ENCODE results near the gene ITIH3. TPM values are rescaled to one million over a fixed set of nuclear protein-coding genes. Genes with fewer than 3 reads are reported as not detected.
A peak's percentile ranks its signal among the peaks of the same experiment; 100 is the strongest.
"Not testable (repeated sequence)": the region's sequence is repeated elsewhere in the genome, so short reads cannot be mapped to it uniquely, and the experiment has no call there.

The ITIH3 gene
- total and polyA plus RNA-seq, 2 experiments from 2014 or later: 63.3 to 66.9 TPM

DNA sequence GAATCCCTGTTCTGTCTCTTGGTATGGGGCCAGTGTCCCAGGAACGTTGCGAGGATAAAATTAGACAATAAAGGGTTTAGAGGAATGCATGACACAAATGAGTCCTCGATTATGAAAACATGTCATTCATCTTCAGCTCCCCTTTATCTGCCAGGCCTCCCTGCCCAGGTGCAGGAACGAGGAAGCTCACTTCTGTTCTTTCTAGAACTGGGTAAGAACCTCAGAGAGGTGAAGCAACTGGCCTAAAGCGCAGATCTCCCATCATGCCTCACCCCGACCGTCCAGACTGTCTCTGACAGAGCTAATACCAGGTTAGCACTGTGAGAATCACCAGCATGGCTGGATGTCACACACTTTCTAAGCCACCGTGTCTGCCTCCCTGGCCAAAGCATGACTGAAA lies 18.7 kb upstream of the ITIH3 start:
- no peak overlapping the region for H3K4me3 ChIP-seq
- peaks cover 2% of the 10 kb centered on the region for H3K79me2 ChIP-seq
- no peaks in the 10 kb centered on the region for H3K27me3 ChIP-seq
- DNase-seq (ENCODE audit: low spot score): no peak
- 57% methylated on average over 8 of the region's 8 CpGs for WGBS (ENCODE audit: low lambda C conversion rate, missing lambda C conversion rate)
- peak overlapping the region; percentile 63 for H3K27ac ChIP-seq
- no peaks in the 10 kb centered on the region for H3K36me3 ChIP-seq (replicated peaks; ENCODE audit: insufficient read depth, low read depth)
- H4K20me1 ChIP-seq (ENCODE audit: insufficient read depth, poor library complexity, severe bottlenecking): no peaks in the 10 kb centered on the region
- peak overlapping the region; percentile 21 for H3K4me2 ChIP-seq
- no peaks in the 10 kb centered on the region for H3K9me3 ChIP-seq (ENCODE audit: low read depth)
- H3K4me1 ChIP-seq (ENCODE audit: insufficient read depth): peaks cover 24% of the 10 kb centered on the region
- TF ChIP-seq EZH2phosphoT487 (IDR thresholded peaks at IDR 0.05; ENCODE audit: low read depth, severe bottlenecking, unreplicated experiment): no peak
- TF ChIP-seq, protein P1, sequence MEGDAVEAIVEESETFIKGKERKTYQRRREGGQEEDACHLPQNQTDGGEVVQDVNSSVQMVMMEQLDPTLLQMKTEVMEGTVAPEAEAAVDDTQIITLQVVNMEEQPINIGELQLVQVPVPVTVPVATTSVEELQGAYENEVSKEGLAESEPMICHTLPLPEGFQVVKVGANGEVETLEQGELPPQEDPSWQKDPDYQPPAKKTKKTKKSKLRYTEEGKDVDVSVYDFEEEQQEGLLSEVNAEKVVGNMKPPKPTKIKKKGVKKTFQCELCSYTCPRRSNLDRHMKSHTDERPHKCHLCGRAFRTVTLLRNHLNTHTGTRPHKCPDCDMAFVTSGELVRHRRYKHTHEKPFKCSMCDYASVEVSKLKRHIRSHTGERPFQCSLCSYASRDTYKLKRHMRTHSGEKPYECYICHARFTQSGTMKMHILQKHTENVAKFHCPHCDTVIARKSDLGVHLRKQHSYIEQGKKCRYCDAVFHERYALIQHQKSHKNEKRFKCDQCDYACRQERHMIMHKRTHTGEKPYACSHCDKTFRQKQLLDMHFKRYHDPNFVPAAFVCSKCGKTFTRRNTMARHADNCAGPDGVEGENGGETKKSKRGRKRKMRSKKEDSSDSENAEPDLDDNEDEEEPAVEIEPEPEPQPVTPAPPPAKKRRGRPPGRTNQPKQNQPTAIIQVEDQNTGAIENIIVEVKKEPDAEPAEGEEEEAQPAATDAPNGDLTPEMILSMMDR (IDR thresholded peaks at IDR 0.05; ENCODE audit: poor library complexity): no peak
- TF ChIP-seq EZH2 (IDR thresholded peaks at IDR 0.05; ENCODE audit: borderline replicate concordance): no peak
- no peak overlapping the region for H2AFZ ChIP-seq
- H3K9me2 ChIP-seq (replicated peaks; ENCODE audit: insufficient read depth): no peaks in the 10 kb centered on the region

- H3K27me3 ChIP-seq; H3K79me2 ChIP-seq; H4K20me1 ChIP-seq (ENCODE audit: insufficient read depth, poor library complexity, severe bottlenecking); H3K36me3 ChIP-seq (replicated peaks; ENCODE audit: insufficient read depth, low read depth); DNase-seq (ENCODE audit: low spot score); H2AFZ ChIP-seq; H3K9me3 ChIP-seq (ENCODE audit: low read depth); H3K4me3 ChIP-seq; H3K9me2 ChIP-seq (replicated peaks; ENCODE audit: insufficient read depth); H3K4me2 ChIP-seq: not testable (repeated sequence)
- H3K4me1 ChIP-seq (ENCODE audit: insufficient read depth): peaks cover 19% of the 10 kb centered on the region
- WGBS (ENCODE audit: low lambda C conversion rate, missing lambda C conversion rate): 74% methylated on average over 6 of the region's 6 CpGs
- H3K27ac ChIP-seq: peak overlapping the region; percentile 63
Observed at GRCh38 chr3:52776486-52776885, 18.1 kb upstream of the ITIH3 start.

- Histone ChIP-seq H4K20me1 (ENCODE audit: insufficient read depth, poor library complexity, severe bottlenecking) (no peaks in the 10 kb centered on the region), H3K79me2 (no peaks in the 10 kb centered on the region), H3K27me3 (no peaks in the 10 kb centered on the region), H3K36me3 (replicated peaks; ENCODE audit: insufficient read depth, low read depth) (no peaks in the 10 kb centered on the region), H3K4me3 (no peak within 1 kb of the TSS), H3K9me2 (replicated peaks; ENCODE audit: insufficient read depth) (no peaks in the 10 kb centered on the region), H3K4me2 (no peak within 1 kb of the TSS), H3K9me3 (ENCODE audit: low read depth) (no peaks in the 10 kb centered on the region), H3K27ac (peak within 1 kb of the TSS; percentile 63), H2AFZ (no peak within 1 kb of the TSS), H3K4me1 (ENCODE audit: insufficient read depth) (peaks cover 19% of the 10 kb centered on the region)
- TF ChIP-seq EZH2phosphoT487 (IDR thresholded peaks at IDR 0.05; ENCODE audit: low read depth, severe bottlenecking, unreplicated experiment) (no peak), EZH2 (IDR thresholded peaks at IDR 0.05; ENCODE audit: borderline replicate concordance) (no peak)
- TF ChIP-seq, protein P1 (IDR thresholded peaks at IDR 0.05; ENCODE audit: poor library complexity): no peak
- no peak for DNase-seq (ENCODE audit: low spot score)
- 83% methylated on average over 12 of the region's 12 CpGs for WGBS (ENCODE audit: low lambda C conversion rate, missing lambda C conversion rate)
Observed at GRCh38 chr3:52777127-52777958, 17.3 kb upstream of the ITIH3 start, which contains the start of gene ITIH1. Gene ITIH1 (plus strand): TSS chr3:52777599. CDS start chr3:52777616, 17 bp downstream.

GRCh38 chr3:52777959-52778805 lies 16.4 kb upstream of the ITIH3 start:
- H3K9me2 ChIP-seq (replicated peaks; ENCODE audit: insufficient read depth): no peaks in the 10 kb centered on the region
- H3K4me3 ChIP-seq: no peak overlapping the region
- no peak overlapping the region for H3K4me2 ChIP-seq
- TF ChIP-seq EZH2 (IDR thresholded peaks at IDR 0.05; ENCODE audit: borderline replicate concordance) (no peak), EZH2phosphoT487 (IDR thresholded peaks at IDR 0.05; ENCODE audit: low read depth, severe bottlenecking, unreplicated experiment) (no peak)
- TF ChIP-seq, protein P1 (IDR thresholded peaks at IDR 0.05; ENCODE audit: poor library complexity): no peak
- H3K36me3 ChIP-seq (replicated peaks; ENCODE audit: insufficient read depth, low read depth): no peaks in the 10 kb centered on the region
- H3K27me3 ChIP-seq: no peaks in the 10 kb centered on the region
- no peak overlapping the region for H2AFZ ChIP-seq
- DNase-seq (ENCODE audit: low spot score): peak; percentile 3
- no peak overlapping the region for H3K27ac ChIP-seq
- no peaks in the 10 kb centered on the region for H3K9me3 ChIP-seq (ENCODE audit: low read depth)
- no peaks in the 10 kb centered on the region for H3K79me2 ChIP-seq
- H4K20me1 ChIP-seq (ENCODE audit: insufficient read depth, poor library complexity, severe bottlenecking): no peaks in the 10 kb centered on the region
- WGBS (ENCODE audit: low lambda C conversion rate, missing lambda C conversion rate): 93% methylated on average over 17 of the region's 17 CpGs
- peaks cover 19% of the 10 kb centered on the region for H3K4me1 ChIP-seq (ENCODE audit: insufficient read depth)
